Natural killer cell treated with Interleukin-12 subunit alpha and Interleukin-12 subunit beta and Interleukin-15 and Interleukin-18, amount 100 ng/mL, for 72 hours (primary cell): ENCODE results near the gene SNAP47. TPM values are rescaled to one million over a fixed set of nuclear protein-coding genes. Genes with fewer than 3 reads are reported as not detected.

Experiments used
- ATAC-seq, 2 donors: fragments of 150-1000 bp; cut with Tn5 transposase in 1 of 2; sonication (Bioruptor Pico), chemical (Tn5 transposase) in 1 of 2; 2 replicates each; pipeline ENCODE4 v1.10.0; 2021
- DNase-seq: peaks from one replicate; pipeline ENCODE4 v3.0.0; 2022; ENCODE audit warnings: low spot score
- H3K27ac Mint-ChIP-seq, 2 donors: 1 replicate in 1 of 2; 2 replicates in 1 of 2; pipeline ENCODE4 v1.8.0; 2022; ENCODE audit warnings: mixed read lengths in 2 of 2, mild to moderate bottlenecking in 1 of 2, moderate library complexity in 1 of 2
- H3K27me3 Mint-ChIP-seq, 2 donors: 1 replicate in 1 of 2; 2 replicates in 1 of 2; pipeline ENCODE4 v1.8.0; 2022; ENCODE audit warnings: mixed read lengths in 2 of 2
- H3K36me3 Mint-ChIP-seq: one replicate; pipeline ENCODE4 v1.8.0; 2022; ENCODE audit warnings: mixed read lengths
- H3K4me1 Mint-ChIP-seq, 2 donors: 1 replicate in 1 of 2; 2 replicates in 1 of 2; pipeline ENCODE4 v1.8.0; 2022; ENCODE audit warnings: low read depth in 2 of 2, mixed read lengths in 2 of 2, mild to moderate bottlenecking in 1 of 2
- H3K4me3 Mint-ChIP-seq: one replicate; pipeline ENCODE4 v1.8.0; 2022; ENCODE audit warnings: mixed read lengths
- H3K9me3 Mint-ChIP-seq: 2 replicates; pipeline ENCODE4 v1.8.0; 2022; ENCODE audit warnings: mixed read lengths
- total RNA-seq, 2 donors: library from RNA; stranded (reverse); gene quantifications; one replicate each; pipeline ENCODE4 v1.2.3, GENCODE V29; 2022

Gene SNAP47
- total RNA-seq, 2 donors from 2014 or later: 23.5 to 32.5 TPM

DNA sequence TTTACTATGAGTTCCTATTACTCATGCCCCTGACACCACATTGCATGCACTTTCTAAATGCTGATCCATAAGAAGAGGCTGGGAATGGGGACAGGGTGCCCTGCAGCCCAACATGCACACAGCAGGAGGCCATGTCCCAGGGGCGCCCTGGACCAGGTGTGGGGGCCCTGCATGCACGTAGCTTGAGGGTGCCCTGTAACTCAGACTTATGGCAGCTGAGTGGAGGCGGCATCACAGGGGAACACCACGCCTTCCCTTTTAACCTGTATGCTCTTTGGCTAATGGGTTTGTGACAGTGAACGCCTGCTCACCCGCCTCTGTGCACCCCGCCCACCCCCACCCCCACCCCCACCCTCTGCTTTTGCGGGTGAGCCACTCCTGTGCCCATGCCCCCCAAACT is 36.1 kb downstream of the SNAP47 start:
- no peaks in the 10 kb centered on the region for H3K9me3 Mint-ChIP-seq

DNA sequence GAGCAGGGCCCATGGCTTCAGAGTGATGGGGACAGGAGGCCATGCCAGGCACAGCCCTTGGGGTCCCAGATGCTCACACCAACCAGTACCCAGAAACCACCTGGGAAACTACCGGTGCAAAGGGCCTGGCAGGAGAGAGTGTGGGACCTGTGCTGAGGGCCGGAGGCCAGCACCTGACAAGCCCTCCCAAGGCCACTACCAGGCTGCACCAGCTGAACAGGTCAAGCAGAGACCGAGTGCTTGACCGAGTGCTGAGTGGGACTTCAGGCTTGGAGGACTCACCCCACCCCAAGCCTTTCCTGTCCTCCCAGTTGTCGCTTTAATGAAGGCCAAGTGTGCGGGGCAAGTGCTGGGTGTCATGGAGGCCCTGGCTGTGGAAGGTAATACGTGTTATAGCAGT is 36.5 kb downstream of the SNAP47 start:
- DNase-seq (no peak), ATAC-seq (no peak)
- Mint-ChIP-seq H3K36me3 (peaks cover 11% of the 10 kb centered on the region), H3K4me3 (no peak overlapping the region), H3K9me3 (no peaks in the 10 kb centered on the region), H3K27ac (no peak overlapping the region), H3K4me1 (peaks cover 45 to 52% of the 10 kb centered on the region in 2 donors), H3K27me3 (peaks cover 6 to 10% of the 10 kb centered on the region in 2 donors)

More for the DNA sequence above, 36.1 kb downstream of the SNAP47 start:
- H3K36me3 Mint-ChIP-seq: peaks cover 11% of the 10 kb centered on the region
- DNase-seq (no peak), ATAC-seq (no peak)
- peaks cover 6 to 10% of the 10 kb centered on the region in 2 donors for H3K27me3 Mint-ChIP-seq
- no peak overlapping the region for H3K4me3 Mint-ChIP-seq
- H3K4me1 Mint-ChIP-seq: peaks cover 45 to 52% of the 10 kb centered on the region in 2 donors
- H3K27ac Mint-ChIP-seq: no peak overlapping the region

DNA sequence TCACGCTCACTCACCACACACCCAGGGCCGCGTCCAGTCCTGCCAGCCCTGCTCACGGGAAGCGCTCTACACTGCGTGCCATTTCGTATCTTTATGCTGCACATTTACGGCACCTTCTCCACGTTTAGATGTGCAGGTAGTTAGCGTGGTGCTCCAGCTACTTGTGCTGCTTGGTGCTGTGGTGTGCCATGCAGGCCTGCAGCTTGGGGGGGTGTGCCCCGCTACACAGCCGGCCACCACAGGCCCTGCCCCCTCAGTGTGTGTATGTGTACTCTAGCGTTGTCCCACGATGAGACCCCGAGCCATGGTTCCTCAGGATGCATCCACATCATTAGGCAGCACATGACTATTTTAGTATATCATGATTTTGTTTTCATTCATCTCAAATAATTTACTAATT is 38.3 kb downstream of the SNAP47 start:
- no peak for ATAC-seq
- Mint-ChIP-seq H3K27me3 (peaks cover 6 to 10% of the 10 kb centered on the region in 2 donors), H3K9me3 (no peaks in the 10 kb centered on the region), H3K4me3 (no peak overlapping the region), H3K36me3 (peaks cover 9% of the 10 kb centered on the region), H3K4me1 (peaks cover 32 to 38% of the 10 kb centered on the region in 2 donors), H3K27ac (peak overlapping the region in 1 of 2 donors; percentile 4)
- no peak for DNase-seq

DNA sequence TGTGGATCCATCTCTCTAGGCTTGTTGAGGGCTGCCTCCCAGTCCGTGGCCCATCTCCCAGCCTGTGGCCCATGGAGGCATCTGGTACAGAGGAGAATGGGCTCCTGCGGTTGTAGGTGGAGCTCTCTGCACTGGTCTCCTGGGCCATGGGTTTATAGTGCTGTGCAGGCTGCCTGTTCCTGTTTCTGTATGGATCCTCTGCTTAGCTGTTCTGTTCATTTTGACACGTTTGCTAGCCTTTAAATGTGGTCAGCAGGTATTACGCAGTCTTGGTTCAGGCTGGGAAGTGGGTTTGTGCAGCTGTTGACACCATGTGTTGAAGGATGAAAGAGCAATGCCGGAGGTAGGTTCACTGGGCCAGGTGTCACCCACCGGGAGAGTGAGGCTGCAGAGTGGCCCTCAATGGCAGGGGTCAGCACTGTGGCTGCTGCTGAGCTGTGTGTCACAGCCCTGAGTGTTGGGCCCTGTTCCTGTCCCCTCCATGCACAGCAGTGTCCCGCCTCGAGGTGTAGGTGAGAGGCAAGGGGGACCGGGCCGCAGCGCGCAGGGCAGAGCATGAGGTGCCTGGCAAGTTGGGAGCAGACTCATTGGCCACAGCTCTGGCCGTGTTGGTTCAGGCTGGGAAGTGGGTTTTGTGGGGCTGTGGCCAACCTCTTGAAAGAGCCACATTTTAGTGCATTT is 39.0 kb downstream of the SNAP47 start:
- Mint-ChIP-seq H3K36me3 (peaks cover 6% of the 10 kb centered on the region), H3K4me3 (peak overlapping the region; percentile 35), H3K4me1 (peaks cover 29 to 35% of the 10 kb centered on the region in 2 donors), H3K27me3 (peaks cover 6 to 8% of the 10 kb centered on the region in 2 donors), H3K27ac (peak overlapping the region; percentile 4 to 17), H3K9me3 (no peaks in the 10 kb centered on the region)
- DNase-seq: no peak
- peak; percentile 74 to 76 for ATAC-seq

DNA sequence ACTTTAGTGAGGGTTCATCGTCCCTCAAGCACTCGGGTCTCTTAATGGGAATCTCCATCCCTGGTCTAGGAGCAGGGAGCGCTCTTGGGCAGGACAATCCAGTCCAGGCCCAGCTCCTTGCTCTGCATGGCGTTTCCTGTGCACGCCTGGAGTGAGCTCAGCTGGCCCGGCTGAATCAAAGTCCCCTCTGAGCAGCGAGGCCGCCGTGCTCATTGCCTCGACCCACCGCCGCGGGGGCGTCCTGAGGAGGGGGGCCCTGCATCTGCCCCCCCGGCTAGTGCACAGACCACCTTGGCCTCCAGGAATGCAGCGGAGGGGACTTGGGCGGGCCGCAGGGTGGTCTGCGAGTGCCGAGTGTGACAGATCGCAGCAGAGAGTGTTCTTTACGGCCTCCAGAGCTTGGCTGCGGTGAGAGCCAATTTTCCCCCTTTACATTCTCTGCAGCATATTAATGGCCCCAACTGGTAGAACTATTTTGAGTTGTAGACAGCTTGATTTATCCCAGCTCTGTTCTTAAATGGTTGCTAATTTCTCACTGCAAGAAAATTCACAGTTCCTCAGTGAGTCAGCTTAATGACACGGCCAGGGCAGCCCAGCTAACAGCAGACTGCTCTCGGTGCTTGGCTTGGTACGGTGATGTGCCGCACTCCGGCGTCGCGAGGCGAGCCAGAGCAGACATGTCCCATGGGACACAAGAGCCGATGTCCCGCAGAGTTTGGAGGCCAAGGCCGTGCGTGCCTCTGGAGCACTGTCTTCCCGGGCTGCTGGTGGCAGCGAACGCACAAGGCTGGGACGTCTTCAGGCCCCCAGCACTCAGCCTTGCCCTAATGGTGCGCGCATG is 39.8 kb downstream of the SNAP47 start:
- Mint-ChIP-seq H3K4me3 (no peak overlapping the region), H3K27ac (no peak overlapping the region)
- no peak for ATAC-seq

DNA sequence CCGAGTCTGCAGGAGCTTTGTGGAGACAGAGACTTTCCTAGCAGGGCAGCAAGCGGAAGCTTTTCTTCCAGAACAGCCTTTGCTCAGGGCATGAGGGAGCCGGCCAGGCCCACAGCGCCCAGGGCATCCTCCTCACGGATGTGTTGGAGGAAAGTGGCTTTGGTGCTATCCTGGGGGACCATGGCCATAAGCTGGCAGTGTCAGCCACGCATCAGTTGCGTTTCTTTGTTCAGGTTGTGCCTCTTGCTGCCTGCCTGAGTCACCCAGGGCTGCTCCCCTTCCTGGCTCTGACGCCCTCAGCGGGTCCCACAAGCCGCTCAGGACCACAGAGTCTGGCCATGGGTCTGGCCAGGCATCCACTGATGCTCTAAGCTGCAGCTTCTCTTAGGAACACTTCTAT is 40.6 kb downstream of the SNAP47 start:
- no peak for ATAC-seq
- Mint-ChIP-seq H3K9me3 (no peaks in the 10 kb centered on the region), H3K27me3 (peaks cover 0 to 5% of the 10 kb centered on the region in 2 donors), H3K27ac (no peak overlapping the region), H3K36me3 (no peaks in the 10 kb centered on the region), H3K4me1 (peaks cover 29 to 32% of the 10 kb centered on the region in 2 donors), H3K4me3 (peak overlapping the region; percentile 45)
- peak; percentile 45 for DNase-seq

More for the DNA sequence above, 39.8 kb downstream of the SNAP47 start:
- Mint-ChIP-seq H3K9me3 (no peaks in the 10 kb centered on the region), H3K27me3 (peaks cover 6 to 8% of the 10 kb centered on the region in 2 donors), H3K4me1 (peaks cover 29 to 35% of the 10 kb centered on the region in 2 donors), H3K36me3 (peaks cover 6% of the 10 kb centered on the region)
- DNase-seq: no peak

DNA sequence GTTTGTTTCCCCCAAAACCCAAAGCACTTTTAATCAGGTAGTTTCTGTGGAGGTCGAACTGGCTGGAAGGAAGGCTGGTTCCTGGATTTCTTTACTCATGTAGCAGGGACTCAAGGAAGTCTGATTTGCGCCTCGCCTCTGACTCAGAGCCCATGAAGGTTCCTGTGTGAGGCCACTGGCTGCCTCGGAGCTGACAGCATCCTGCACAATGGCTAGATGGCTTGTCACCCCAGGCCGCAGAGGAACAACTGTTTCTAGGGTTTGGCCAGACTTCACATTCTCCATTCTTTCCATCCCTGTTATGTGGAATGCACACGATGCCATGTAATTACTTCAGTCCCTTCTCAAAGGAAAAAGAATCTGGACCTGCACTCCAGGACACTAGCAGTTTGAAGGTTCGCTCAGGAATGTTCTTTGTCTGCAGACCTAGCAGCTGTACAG is 41.1 kb downstream of the SNAP47 start:
- Mint-ChIP-seq H3K9me3 (no peaks in the 10 kb centered on the region), H3K4me3 (peak overlapping the region; percentile 45), H3K27ac (no peak overlapping the region), H3K27me3 (peaks cover 0 to 5% of the 10 kb centered on the region in 2 donors), H3K4me1 (peaks cover 29 to 32% of the 10 kb centered on the region in 2 donors), H3K36me3 (no peaks in the 10 kb centered on the region)
- DNase-seq: peak; percentile 59
- peak; percentile 62 to 73 for ATAC-seq

DNA sequence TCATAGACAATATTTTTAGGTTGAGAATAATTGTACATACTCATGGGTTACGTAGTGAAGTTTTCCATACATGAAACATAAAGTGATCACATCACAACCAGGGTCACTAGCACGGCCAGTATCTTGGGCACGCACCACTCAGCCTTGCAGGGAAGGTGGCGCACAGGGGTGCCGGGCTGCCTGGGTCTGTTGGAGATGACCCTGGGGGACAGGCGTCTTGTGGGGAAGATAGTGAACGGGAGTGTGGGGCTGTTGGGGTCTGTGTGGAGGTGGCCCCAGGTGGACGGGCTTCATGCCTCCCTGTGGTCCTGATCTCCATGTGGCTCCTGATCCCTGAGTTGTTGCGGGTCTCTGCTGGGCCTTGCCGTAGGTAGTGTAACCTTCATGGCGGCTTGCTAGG is 41.9 kb downstream of the SNAP47 start:
- H3K4me3 Mint-ChIP-seq: no peak overlapping the region
- H3K36me3 Mint-ChIP-seq: no peaks in the 10 kb centered on the region
- peaks cover 29 to 32% of the 10 kb centered on the region in 2 donors for H3K4me1 Mint-ChIP-seq
- H3K9me3 Mint-ChIP-seq: no peaks in the 10 kb centered on the region
- DNase-seq (peak; percentile 53), ATAC-seq (no peak)
- H3K27me3 Mint-ChIP-seq: peaks cover 0 to 5% of the 10 kb centered on the region in 2 donors
- no peak overlapping the region for H3K27ac Mint-ChIP-seq

DNA sequence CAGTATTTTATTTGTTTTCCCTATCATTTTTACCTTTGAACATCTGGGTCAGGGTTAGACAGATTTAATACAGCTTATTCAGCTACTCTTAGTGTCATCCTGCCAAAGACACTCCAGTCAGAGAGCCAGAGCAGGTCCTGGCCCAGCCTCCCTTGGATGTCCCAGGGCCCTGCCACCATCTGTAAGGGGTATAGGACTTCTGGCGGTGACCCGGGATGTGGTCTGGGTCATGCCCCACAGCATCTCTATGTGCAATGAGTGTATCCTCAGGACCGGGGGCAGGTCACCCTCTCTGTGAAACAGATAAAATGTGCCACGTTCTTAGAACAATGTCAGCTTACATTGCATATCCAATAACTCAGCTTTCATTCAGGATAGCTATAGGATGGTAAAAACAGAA is 42.4 kb downstream of the SNAP47 start:
- DNase-seq: peak; percentile 28
- H3K4me3 Mint-ChIP-seq: no peak overlapping the region

DNA sequence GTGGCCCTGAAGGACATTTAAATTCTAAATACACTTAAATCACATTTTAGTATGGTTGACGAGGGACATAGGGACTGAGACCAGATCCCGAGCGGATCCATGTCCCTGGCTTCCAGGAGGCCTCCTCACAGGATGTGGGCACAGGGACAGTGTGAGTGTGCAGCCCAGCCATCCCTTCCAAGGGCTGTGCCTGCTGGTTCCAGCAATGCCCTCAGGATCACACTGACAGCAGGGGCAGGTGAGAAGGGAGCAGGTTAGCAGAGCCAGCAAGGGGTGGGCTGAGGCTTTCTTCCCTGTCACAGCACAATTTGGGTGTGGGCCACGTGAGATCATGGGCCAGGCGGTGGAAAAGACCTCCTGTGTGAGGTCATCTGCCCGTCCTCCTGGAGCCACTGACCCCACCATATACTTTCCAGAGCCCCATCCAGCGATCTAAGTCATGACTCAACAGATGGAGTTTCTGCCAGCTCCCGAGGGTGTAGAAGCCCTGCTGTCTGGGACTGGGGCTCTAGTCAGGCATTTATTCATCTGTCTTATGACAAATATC is 43.2 kb downstream of the SNAP47 start:
- ATAC-seq (no peak), DNase-seq (no peak)
- peaks cover 28 to 32% of the 10 kb centered on the region in 2 donors for H3K4me1 Mint-ChIP-seq
- H3K27me3 Mint-ChIP-seq: peaks cover 2 to 6% of the 10 kb centered on the region in 2 donors
- H3K9me3 Mint-ChIP-seq: no peaks in the 10 kb centered on the region
- H3K36me3 Mint-ChIP-seq: peaks cover 6% of the 10 kb centered on the region
- no peak overlapping the region for H3K4me3 Mint-ChIP-seq
- H3K27ac Mint-ChIP-seq: no peak overlapping the region

More for the DNA sequence above, 42.4 kb downstream of the SNAP47 start:
- ATAC-seq: no peak
- H3K27ac Mint-ChIP-seq: no peak overlapping the region
- H3K27me3 Mint-ChIP-seq: peaks cover 0 to 1% of the 10 kb centered on the region in 2 donors
- H3K36me3 Mint-ChIP-seq: no peaks in the 10 kb centered on the region
- H3K9me3 Mint-ChIP-seq: no peaks in the 10 kb centered on the region
- H3K4me1 Mint-ChIP-seq: peaks cover 29 to 32% of the 10 kb centered on the region in 2 donors

DNA sequence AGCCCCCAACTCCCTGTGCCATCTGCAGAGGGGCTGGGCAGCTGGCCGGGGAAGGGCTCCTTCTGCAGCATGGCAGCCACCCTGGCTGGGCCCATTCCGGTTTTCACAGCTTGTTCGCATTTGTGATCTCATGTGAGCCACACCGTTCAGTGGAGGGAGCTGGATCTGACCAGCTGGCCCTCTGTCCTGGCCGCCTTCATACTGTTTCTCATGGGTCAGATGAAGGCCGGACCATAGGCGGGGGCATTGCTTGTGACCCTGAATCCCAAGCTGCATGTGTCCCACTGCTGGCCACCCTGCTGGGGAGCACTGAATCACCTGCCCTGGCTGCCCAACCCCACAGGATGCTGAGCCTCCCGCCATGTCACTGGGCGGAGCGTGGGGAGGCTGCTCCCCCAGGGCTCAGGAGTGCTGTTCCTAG is 43.8 kb downstream of the SNAP47 start:
- ATAC-seq (no peak), DNase-seq (peak; percentile 20)
- Mint-ChIP-seq H3K4me3 (no peak overlapping the region), H3K27me3 (peaks cover 2 to 6% of the 10 kb centered on the region in 2 donors), H3K27ac (no peak overlapping the region), H3K9me3 (no peaks in the 10 kb centered on the region), H3K36me3 (peaks cover 6% of the 10 kb centered on the region), H3K4me1 (peaks cover 23 to 26% of the 10 kb centered on the region in 2 donors)

DNA sequence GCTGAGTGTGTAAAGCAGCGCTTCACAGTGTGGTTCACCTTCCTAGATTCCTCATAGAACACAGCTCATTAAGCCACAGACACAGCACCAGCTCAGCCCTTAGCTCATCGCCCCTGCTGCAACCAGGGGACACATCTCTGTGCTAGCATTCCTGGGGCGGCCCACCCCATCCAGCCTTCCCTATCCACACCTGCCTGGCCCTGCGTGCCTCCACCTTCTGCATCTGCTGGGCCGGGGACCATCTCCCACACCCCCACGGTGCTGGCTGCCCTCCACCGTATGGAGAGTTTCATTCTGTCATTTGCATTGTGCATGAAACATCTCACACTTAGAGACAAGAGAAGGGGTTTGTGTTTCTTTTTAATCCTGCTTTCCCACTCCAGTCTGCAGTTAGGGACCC is 44.5 kb downstream of the SNAP47 start:
- Mint-ChIP-seq H3K9me3 (no peaks in the 10 kb centered on the region), H3K4me1 (peaks cover 16 to 21% of the 10 kb centered on the region in 2 donors), H3K27ac (no peak overlapping the region), H3K36me3 (peaks cover 6% of the 10 kb centered on the region), H3K4me3 (no peak overlapping the region), H3K27me3 (peaks cover 6 to 9% of the 10 kb centered on the region in 2 donors)
- ATAC-seq (no peak), DNase-seq (peak; percentile 15)

DNA sequence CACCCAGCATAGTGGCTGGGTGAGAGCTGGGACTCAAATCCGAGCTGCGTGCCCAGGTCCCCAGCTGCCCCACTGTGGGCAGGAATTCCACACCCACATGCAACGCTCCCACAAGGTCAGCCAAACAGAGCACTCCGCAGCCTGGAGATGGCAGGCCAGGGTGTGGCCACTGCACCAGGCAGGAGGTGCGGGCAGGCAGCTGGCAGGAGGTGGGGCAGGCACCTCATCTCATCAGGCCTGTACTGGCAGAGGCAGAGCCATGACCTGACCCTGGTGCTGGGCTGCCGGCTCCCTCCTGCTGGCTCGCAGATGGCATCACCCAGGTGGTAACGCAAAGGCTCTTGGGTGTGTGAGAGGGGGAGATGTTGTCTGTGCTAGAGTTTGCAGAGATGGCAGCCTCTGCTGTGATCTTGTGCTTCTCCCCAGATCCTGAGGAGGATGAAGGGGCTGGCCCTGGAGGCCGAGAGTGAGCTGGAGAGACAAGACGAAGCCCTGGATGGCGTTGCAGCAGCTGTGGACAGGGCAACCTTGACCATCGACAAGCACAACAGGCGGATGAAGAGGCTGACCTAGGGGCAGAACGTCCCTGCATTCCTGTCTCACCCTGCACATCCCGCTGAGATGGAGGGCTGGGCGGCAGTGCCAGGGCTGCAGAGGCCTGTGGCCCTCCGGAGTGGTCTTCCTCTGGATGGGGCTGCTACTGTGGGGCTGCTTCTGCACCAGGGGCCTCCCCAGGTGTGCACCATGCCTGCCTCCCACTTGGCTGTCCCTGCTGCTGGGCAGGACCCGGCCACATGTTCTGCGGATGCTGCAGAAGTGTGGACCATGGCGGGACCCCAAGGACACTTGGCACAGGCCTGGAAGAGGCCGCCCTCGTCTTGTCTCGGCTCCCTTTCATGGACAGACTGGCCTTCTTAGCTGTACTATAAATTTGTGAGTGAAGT is 45.1 kb downstream of the SNAP47 start:
- Mint-ChIP-seq H3K27ac (no peak overlapping the region), H3K4me1 (peaks cover 14% of the 10 kb centered on the region in 2 donors), H3K4me3 (no peak overlapping the region), H3K9me3 (no peaks in the 10 kb centered on the region), H3K36me3 (peaks cover 6% of the 10 kb centered on the region), H3K27me3 (peaks cover 6 to 10% of the 10 kb centered on the region in 2 donors)
- DNase-seq (peak; percentile 35), ATAC-seq (no peak)
